Pulmonary artery endothelial cell (primary cell): ENCODE measurements around the gene SRRM5. TPM values are rescaled to one million over a fixed set of nuclear protein-coding genes. Genes with fewer than 3 reads are reported as not detected.
"Not testable (repeated sequence)": the region's sequence is repeated elsewhere in the genome, so short reads cannot be mapped to it uniquely, and the experiment has no call there.

ENCODE experiments used
- DNase-seq: peaks from one replicate; pipeline ENCODE4 v3.0.0-alpha.2; 2011; ENCODE audit warnings: low read depth, low spot score
- total RNA-seq: library from RNA; depleted of rRNA; stranded (reverse); fragments of >200 nt; gene quantifications from 2 replicates; pipeline ENCODE4 v1.2.3, GENCODE V29; 2014

SRRM5 gene
- 0.04 TPM in 1 of 2 replicates, not detected in the other for total RNA-seq

- DNase-seq = no peak
Measured at GRCh38 chr19:43611788-43612187, at the start of gene SRRM5. Gene SRRM5, plus strand, starts transcription at chr19:43612088. Its CDS starts 34 bp downstream, at chr19:43612122.

- no peak for DNase-seq
Measured at GRCh38 chr19:43562226-43562697, 49.6 kb upstream of the SRRM5 start.

- peak; percentile 63 for DNase-seq
Measured at GRCh38 chr19:43562698-43563241, 49.1 kb upstream of the SRRM5 start.

- no peak for DNase-seq
Measured at GRCh38 chr19:43563816-43564457, 48.0 kb upstream of the SRRM5 start.

GRCh38 chr19:43564800-43565199, 47.1 kb upstream of the SRRM5 start:
- DNase-seq = no peak

GRCh38 chr19:43569657-43570056, 42.2 kb upstream of the SRRM5 start:
- DNase-seq = no peak

GRCh38 chr19:43570174-43570791, 41.6 kb upstream of the SRRM5 start:
- DNase-seq = no peak

- DNase-seq = no peak
Measured at GRCh38 chr19:43572171-43572588, 39.7 kb upstream of the SRRM5 start.

- DNase-seq = peak; percentile 71
Measured at GRCh38 chr19:43574424-43575155, 37.3 kb upstream of the SRRM5 start.

GRCh38 chr19:43575156-43575950, 36.5 kb upstream of the SRRM5 start, which contains the start of the genes PINLYP and XRCC1:
Gene PINLYP, plus strand, starts transcription at chr19:43575801. Its CDS starts 1,391 bp downstream, at chr19:43577192.
Gene XRCC1, minus strand, starts transcription at chr19:43575527. Its CDS starts 69 bp downstream, at chr19:43575458.
- DNase-seq = peak; percentile 97

GRCh38 chr19:43575955-43576878, 35.7 kb upstream of the SRRM5 start:
- DNase-seq = no peak

- no peak for DNase-seq
Measured at GRCh38 chr19:43578787-43579186, 33.1 kb upstream of the SRRM5 start.

GRCh38 chr19:43581467-43581866, 30.4 kb upstream of the SRRM5 start:
- DNase-seq = no peak

- DNase-seq = no peak
Measured at GRCh38 chr19:43582495-43582894, 29.4 kb upstream of the SRRM5 start.

GRCh38 chr19:43584484-43584883, 27.4 kb upstream of the SRRM5 start:
- no peak for DNase-seq

- DNase-seq = no peak
Measured at GRCh38 chr19:43586346-43586745, 25.5 kb upstream of the SRRM5 start.

- DNase-seq = not testable (repeated sequence)
Measured at GRCh38 chr19:43587029-43587428, 24.9 kb upstream of the SRRM5 start.

- no peak for DNase-seq
Measured at GRCh38 chr19:43589277-43589676, 22.6 kb upstream of the SRRM5 start.

GRCh38 chr19:43589678-43590077, 22.2 kb upstream of the SRRM5 start:
- DNase-seq = no peak
